Pancreas (tissue), 10 donors: ENCODE results near the gene CEP350. TPM values are rescaled to one million over a fixed set of nuclear protein-coding genes. Genes with fewer than 3 reads are reported as not detected.

Source experiments
- ATAC-seq, 4 donors: fragments of 200-7000 bp; cut with Tn5 transposase; one replicate each; pipeline versions ENCODE4 v1.8.0 to v1.9.1; 2020; ENCODE audit warnings: mild to moderate bottlenecking in 4 of 4, moderate library complexity in 4 of 4
- DNase-seq, 6 donors: peaks; one replicate each; pipeline ENCODE4 v3.0.0-alpha.2; 2020
- FAIRE-seq: peaks from 2 replicates; lab custom pipeline; 2012; peaks lifted over from hg19 to GRCh38; lab: Jason Lieb, UNC
- H3K27ac ChIP-seq, 4 donors: fragments of 200-600 bp; sonication (generic); 1 replicate in 3 of 4; 2 replicates in 1 of 4; pipeline versions ENCODE4 v1.5.0 to v1.8.0; 2020
- H3K27me3 ChIP-seq, 4 donors: fragments of 200-600 bp; one replicate each; pipeline ENCODE4 v1.8.0; 2021
- H3K36me3 ChIP-seq, 3 donors: fragments of 200-600 bp; sonication (generic) in 1 of 3; one replicate each; pipeline versions ENCODE4 v1.5.0 to v1.8.0; 2020 to 2021
- H3K4me1 ChIP-seq, 3 donors: fragments of 200-600 bp; one replicate each; pipeline ENCODE4 v1.8.0; 2021
- H3K4me3 ChIP-seq, 4 donors: fragments of 200-600 bp; sonication (generic) in 2 of 4; one replicate each; pipeline versions ENCODE4 v1.5.0 to v1.8.0; 2020 to 2021
- H3K9me3 ChIP-seq, 4 donors: fragments of 200-600 bp; one replicate each; pipeline ENCODE4 v1.8.0; 2021
- CTCF ChIP-seq, 4 donors: fragments of 200-600 bp; sonication (generic) in 3 of 4; IDR thresholded peaks; one replicate each; pipeline versions ENCODE4 v1.5.0 to v1.8.0; 2021; ENCODE audit warnings: antibody characterized with exemption in 4 of 4
- WGBS, 2 donors: extraction: QIAGEN DNeasy Blood & Tissue Kit; methylation state at CpG; one replicate each; pipeline ENCODE4 v1.1.7; 2013; 5-methylcytosine and 5-hydroxymethylcytosine counted together
- intact Hi-C, 3 donors: fragments of 100-400 bp; cut with DNase I; formaldehyde crosslinking; loops; one replicate each; pipeline versions ENCODE4 v1.11.1 to v1.14.2; 2022
- polyA plus RNA-seq, 2 donors: library from polyadenylated mRNA; stranded (reverse); fragments of 200-250 nt; gene quantifications; one replicate each; pipeline ENCODE4 v1.2.3, GENCODE V29; 2013
- total RNA-seq, 6 donors: library from RNA; stranded (reverse); fragmentation: NEBNext Ultra II Directional in 4 of 6; extraction: Animal tissue kit (Norgen Biotek cat#: 25700) in 4 of 6; gene quantifications; one replicate each; pipeline versions ENCODE4 v1.2.1 to v1.2.4, GENCODE V29; 2021 to 2023
- donor health status: healthy with polysubstance abuse.
- donor health status: DM: no; HTN: no; CAD: no; lungs with moderate emphysema.
- donor health status: DM: no; HTN: no; CAD: no.
- donor health status: control.
- donor health status: control.
- donor health status: Bipolar disorder and iron deficiency.
- donor health status: DM: yes; HTN: yes; CAD: no.
- donor health status: DM: no; HTN: no; CAD: no.
- donor health status: DM: no; HTN: no; CAD: no.
- donor health status: DM: yes; HTN: yes; CAD: no.

The CEP350 gene
- total RNA-seq (10 to 100 TPM; 18.5 to 30.8 (median 21.8) TPM), polyA plus RNA-seq (1 to 10 TPM; 4.6 to 4.9 TPM)

- TF ChIP-seq CTCF (IDR thresholded peaks at IDR 0.05), result no peak
- H3K4me3 ChIP-seq, result peak within 1 kb of the TSS; percentile 83 to 98 (median 92)
- peaks cover 5 to 15% (median 11%) of the 10 kb centered on the region in 3 donors for H3K4me1 ChIP-seq
- intact Hi-C loops, result no loop called here
- H3K27me3 ChIP-seq, result no peaks in the 10 kb centered on the region
- no peaks in the 10 kb centered on the region for H3K36me3 ChIP-seq
- FAIRE-seq (peak; percentile 81), ATAC-seq (peak; percentile 93 to 98 (median 96)), DNase-seq (peak; percentile 98 to 99 (median 98))
- no peaks in the 10 kb centered on the region for H3K9me3 ChIP-seq
- 1% methylated on average over 59 to 72 of the region's 72 CpGs for WGBS, 2 donors
- H3K27ac ChIP-seq, result peak within 1 kb of the TSS; percentile 85 to 96 (median 94)
Measured at GRCh38 chr1:179954493-179955286, at the start of gene CEP350. Gene CEP350, plus strand, starts transcription at chr1:179954810. Its CDS starts 31,372 bp downstream, at chr1:179986182.

- no peak for DNase-seq
- Histone ChIP-seq H3K4me1 (no peaks in the 10 kb centered on the region), H3K36me3 (peaks cover 0 to 43% (median 3%) of the 10 kb centered on the region in 3 donors), H3K9me3 (no peaks in the 10 kb centered on the region), H3K27ac (no peak overlapping the region), H3K4me3 (no peak overlapping the region), H3K27me3 (no peaks in the 10 kb centered on the region)
- no peak for TF ChIP-seq CTCF (IDR thresholded peaks at IDR 0.05)
- no peak for ATAC-seq
- WGBS, 2 donors, result 65 to 81% methylated on average over 1 of the region's 1 CpG
- intact Hi-C loops, result no loop called here
- FAIRE-seq, result peak; percentile 13
Measured at GRCh38 chr1:179910934-179911333, 43.7 kb upstream of the CEP350 start.

GRCh38 chr1:179911812-179912211, 42.8 kb upstream of the CEP350 start:
- Histone ChIP-seq H3K9me3 (no peaks in the 10 kb centered on the region), H3K36me3 (peaks cover 0 to 43% (median 3%) of the 10 kb centered on the region in 3 donors), H3K27me3 (no peaks in the 10 kb centered on the region), H3K4me3 (no peak overlapping the region), H3K27ac (no peak overlapping the region), H3K4me1 (no peaks in the 10 kb centered on the region)
- FAIRE-seq (no peak), DNase-seq (no peak), ATAC-seq (no peak)
- 93 to 99% methylated on average over 3 of the region's 3 CpGs for WGBS, 2 donors
- TF ChIP-seq CTCF (IDR thresholded peaks at IDR 0.05), result no peak
- intact Hi-C loops, result no loop called here

GRCh38 chr1:179917601-179918429, 36.8 kb upstream of the CEP350 start:
- 83 to 85% methylated on average over 10 of the region's 10 CpGs for whole genome bisulfite sequencing, 2 donors
- Histone ChIP-seq H3K36me3 (peaks cover 0 to 41% (median 8%) of the 10 kb centered on the region in 3 donors), H3K9me3 (no peaks in the 10 kb centered on the region), H3K4me3 (no peak overlapping the region), H3K27me3 (no peaks in the 10 kb centered on the region), H3K4me1 (no peaks in the 10 kb centered on the region), H3K27ac (no peak overlapping the region)
- ATAC-seq (no peak), FAIRE-seq (no peak), DNase-seq (no peak)
- intact Hi-C loops, result no loop called here
- TF ChIP-seq CTCF (IDR thresholded peaks at IDR 0.05), result no peak
